D721Med (cell line): Measurements from ENCODE around the gene PDE11A.

Source experiments
- DNase-seq: peaks from one replicate; pipeline ENCODE4 v3.0.0; 2011; ENCODE audit warnings: low spot score; ENCODE audit not compliant: insufficient read length
- FAIRE-seq: peaks from 2 replicates; lab custom pipeline; 2011; peaks lifted over from hg19 to GRCh38; lab: Jason Lieb, UNC
- CTCF ChIP-seq: IDR thresholded peaks from 2 replicates; pipeline ENCODE4 v1.5.1; 2012; ENCODE audit warnings: mild to moderate bottlenecking, control low read depth; ENCODE audit not compliant: insufficient read depth; ENCODE audit errors: missing control alignments

PDE11A gene

GRCh38 chr2:177575358-177575757 lies 497.2 kb downstream of the PDE11A start:
- FAIRE-seq = no peak

GRCh38 chr2:177574356-177574755 lies 498.2 kb downstream of the PDE11A start:
- FAIRE-seq (no peak), DNase-seq (no peak)
- no peak for TF ChIP-seq CTCF

More at GRCh38 chr2:177575358-177575757, 497.2 kb downstream of the PDE11A start:
- no peak for TF ChIP-seq CTCF
- no peak for DNase-seq
